ENCODE data around the gene PRMT7. TPM values are rescaled to one million over a fixed set of nuclear protein-coding genes. Genes with fewer than 3 reads are reported as not detected.
A peak's percentile ranks its signal among the peaks of the same experiment; 100 is the strongest.
"Not testable (repeated sequence)": the region's sequence is repeated elsewhere in the genome, so short reads cannot be mapped to it uniquely, and the experiment has no call there.

PRMT7 gene
- total and polyA plus RNA-seq, 4 donors: 11.0 to 99.2 (median 31.6) TPM

GRCh38 chr16:68288796-68289195 is 22.0 kb upstream of the PRMT7 start:
- H3K9me3 ChIP-seq (ENCODE audit: control insufficient read depth, low read length); H3K4me1 ChIP-seq (ENCODE audit: control insufficient read depth in 1 of 2, insufficient read depth in 2 of 2, low read length in 2 of 2); DNase-seq; intact Hi-C loops (cut with DNase I); ATAC-seq (ENCODE audit: low FRiP score); H3K4me3 ChIP-seq (ENCODE audit: low read length in 2 of 2); H3K36me3 ChIP-seq (ENCODE audit: control insufficient read depth in 1 of 2, insufficient read depth in 2 of 2, low read length in 1 of 2); H3K27me3 ChIP-seq (ENCODE audit: control insufficient read depth in 1 of 2, insufficient read depth in 2 of 2, low read length in 1 of 2): not testable (repeated sequence)
- 89 to 92% methylated on average over 9 of the region's 9 CpGs for WGBS, 2 donors
- H3K27ac ChIP-seq (ENCODE audit: low read depth in 1 of 2, low read length in 2 of 2): peak overlapping the region in 1 of 2 donors; percentile 86

- Histone ChIP-seq H3K27ac (ENCODE audit: low read depth in 1 of 2, low read length in 2 of 2) (no peak overlapping the region), H3K4me1 (ENCODE audit: control insufficient read depth in 1 of 2, insufficient read depth in 2 of 2, low read length in 2 of 2) (peaks cover 0 to 3% of the 10 kb centered on the region in 2 donors), H3K36me3 (ENCODE audit: control insufficient read depth in 1 of 2, insufficient read depth in 2 of 2, low read length in 1 of 2) (peaks cover 3% of the 10 kb centered on the region in 2 donors), H3K27me3 (ENCODE audit: control insufficient read depth in 1 of 2, insufficient read depth in 2 of 2, low read length in 1 of 2) (no peaks in the 10 kb centered on the region), H3K4me3 (ENCODE audit: low read length in 2 of 2) (no peak overlapping the region), H3K9me3 (ENCODE audit: control insufficient read depth, low read length) (no peaks in the 10 kb centered on the region)
- intact Hi-C loops (cut with DNase I): no loop called here
- DNase-seq: no peak
- 90% methylated on average over 2 of the region's 2 CpGs for WGBS, 2 donors
- no peak for ATAC-seq (ENCODE audit: low FRiP score)
Measured at GRCh38 chr16:68289202-68289601, 21.6 kb upstream of the PRMT7 start.

GRCh38 chr16:68289621-68290329 is 21.0 kb upstream of the PRMT7 start:
- Histone ChIP-seq H3K4me3 (ENCODE audit: low read length in 2 of 2) (no peak overlapping the region), H3K4me1 (ENCODE audit: control insufficient read depth in 1 of 2, insufficient read depth in 2 of 2, low read length in 2 of 2) (peaks cover 0 to 3% of the 10 kb centered on the region in 2 donors), H3K27ac (ENCODE audit: low read depth in 1 of 2, low read length in 2 of 2) (no peak overlapping the region), H3K27me3 (ENCODE audit: control insufficient read depth in 1 of 2, insufficient read depth in 2 of 2, low read length in 1 of 2) (no peaks in the 10 kb centered on the region), H3K9me3 (ENCODE audit: control insufficient read depth, low read length) (no peaks in the 10 kb centered on the region), H3K36me3 (ENCODE audit: control insufficient read depth in 1 of 2, insufficient read depth in 2 of 2, low read length in 1 of 2) (peaks cover 3% of the 10 kb centered on the region in 2 donors)
- intact Hi-C loops (cut with DNase I): no loop called here
- no peak for ATAC-seq (ENCODE audit: low FRiP score)
- 66 to 68% methylated on average over 4 of the region's 4 CpGs for WGBS, 2 donors
- no peak for DNase-seq

GRCh38 chr16:68290450-68290849 is 20.4 kb upstream of the PRMT7 start:
- intact Hi-C loops (cut with DNase I): no loop called here
- Histone ChIP-seq H3K4me3 (ENCODE audit: low read length in 2 of 2) (no peak overlapping the region), H3K9me3 (ENCODE audit: control insufficient read depth, low read length) (no peaks in the 10 kb centered on the region), H3K27ac (ENCODE audit: low read depth in 1 of 2, low read length in 2 of 2) (no peak overlapping the region), H3K4me1 (ENCODE audit: control insufficient read depth in 1 of 2, insufficient read depth in 2 of 2, low read length in 2 of 2) (peaks cover 0 to 3% of the 10 kb centered on the region in 2 donors), H3K36me3 (ENCODE audit: control insufficient read depth in 1 of 2, insufficient read depth in 2 of 2, low read length in 1 of 2) (peaks cover 3% of the 10 kb centered on the region in 2 donors), H3K27me3 (ENCODE audit: control insufficient read depth in 1 of 2, insufficient read depth in 2 of 2, low read length in 1 of 2) (no peaks in the 10 kb centered on the region)
- DNase-seq (no peak), ATAC-seq (ENCODE audit: low FRiP score) (no peak)
- WGBS, 2 donors: 64 to 67% methylated on average over 6 of the region's 6 CpGs

DNA sequence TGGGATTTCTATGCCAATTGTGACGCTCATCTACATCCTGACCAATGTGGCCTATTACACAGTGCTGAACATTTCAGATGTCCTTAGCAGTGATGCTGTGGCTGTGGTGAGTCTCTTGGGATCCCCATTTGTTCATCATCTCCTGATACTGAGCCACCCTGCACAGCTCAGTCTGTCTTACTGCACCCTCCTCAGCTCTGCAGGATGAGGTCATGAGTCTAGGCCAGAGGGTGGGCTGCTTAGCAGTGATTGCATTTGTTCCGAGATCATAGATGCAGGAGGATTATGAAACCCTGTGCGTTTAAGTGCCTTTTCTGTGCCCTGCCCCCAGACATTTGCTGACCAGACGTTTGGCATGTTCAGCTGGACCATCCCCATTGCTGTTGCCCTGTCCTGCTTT is 19.6 kb upstream of the PRMT7 start:
- Histone ChIP-seq H3K4me1 (ENCODE audit: control insufficient read depth in 1 of 2, insufficient read depth in 2 of 2, low read length in 2 of 2) (peaks cover 0 to 3% of the 10 kb centered on the region in 2 donors), H3K4me3 (ENCODE audit: low read length in 2 of 2) (no peak overlapping the region), H3K36me3 (ENCODE audit: control insufficient read depth in 1 of 2, insufficient read depth in 2 of 2, low read length in 1 of 2) (peaks cover 3 to 6% of the 10 kb centered on the region in 2 donors), H3K9me3 (ENCODE audit: control insufficient read depth, low read length) (no peaks in the 10 kb centered on the region), H3K27ac (ENCODE audit: low read depth in 1 of 2, low read length in 2 of 2) (no peak overlapping the region), H3K27me3 (ENCODE audit: control insufficient read depth in 1 of 2, insufficient read depth in 2 of 2, low read length in 1 of 2) (no peaks in the 10 kb centered on the region)
- DNase-seq (no peak), ATAC-seq (ENCODE audit: low FRiP score) (no peak)
- intact Hi-C loops (cut with DNase I): no loop called here
- 74 to 86% methylated on average over 4 of the region's 4 CpGs for WGBS, 2 donors

DNA sequence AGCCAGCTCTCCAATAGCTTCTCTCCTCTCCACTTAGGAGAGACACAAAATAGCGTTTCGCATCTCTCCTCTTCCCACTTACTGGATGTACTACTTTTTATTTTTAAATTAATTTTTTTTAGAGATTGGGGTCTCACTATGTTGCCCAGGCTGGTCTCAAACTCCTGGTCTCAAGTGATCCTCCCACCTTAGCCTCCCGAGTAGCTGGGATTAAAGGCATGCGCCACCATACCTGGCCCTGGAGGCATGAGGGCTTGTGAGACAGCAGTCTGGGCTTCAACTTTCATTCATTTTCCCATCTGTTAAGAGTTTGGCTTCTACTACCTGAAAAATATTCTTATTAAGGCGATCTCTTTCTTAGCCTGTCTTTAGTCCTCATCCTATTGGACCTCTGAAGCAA is 18.4 kb upstream of the PRMT7 start:
- Histone ChIP-seq H3K27ac (ENCODE audit: low read depth in 1 of 2, low read length in 2 of 2) (no peak overlapping the region), H3K36me3 (ENCODE audit: control insufficient read depth in 1 of 2, insufficient read depth in 2 of 2, low read length in 1 of 2) (peaks cover 8% of the 10 kb centered on the region in 2 donors), H3K4me3 (ENCODE audit: low read length in 2 of 2) (no peak overlapping the region), H3K27me3 (ENCODE audit: control insufficient read depth in 1 of 2, insufficient read depth in 2 of 2, low read length in 1 of 2) (no peaks in the 10 kb centered on the region), H3K9me3 (ENCODE audit: control insufficient read depth, low read length) (no peaks in the 10 kb centered on the region), H3K4me1 (ENCODE audit: control insufficient read depth in 1 of 2, insufficient read depth in 2 of 2, low read length in 2 of 2) (peaks cover 0 to 2% of the 10 kb centered on the region in 2 donors)
- 96 to 98% methylated on average over 5 of the region's 5 CpGs for WGBS, 2 donors
- DNase-seq (no peak), ATAC-seq (ENCODE audit: low FRiP score) (no peak)
- intact Hi-C loops (cut with DNase I): no loop called here

DNA sequence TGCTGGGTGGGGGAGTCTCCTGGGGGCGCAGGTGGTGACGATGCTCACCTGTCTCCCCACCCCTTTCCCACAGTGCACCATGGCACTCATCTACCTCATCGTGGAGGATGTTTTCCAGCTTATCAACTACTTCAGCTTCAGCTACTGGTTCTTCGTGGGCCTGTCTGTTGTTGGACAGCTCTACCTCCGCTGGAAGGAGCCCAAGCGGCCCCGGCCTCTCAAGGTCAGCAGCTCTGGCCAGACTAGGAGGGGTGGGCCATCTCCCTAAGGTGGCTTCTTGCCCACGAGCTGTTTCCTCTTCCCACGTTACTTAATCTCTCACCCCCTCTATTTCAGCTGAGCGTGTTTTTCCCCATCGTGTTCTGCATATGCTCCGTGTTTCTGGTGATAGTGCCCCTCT is 14.5 kb upstream of the PRMT7 start:
- H3K27me3 ChIP-seq (ENCODE audit: control insufficient read depth in 1 of 2, insufficient read depth in 2 of 2, low read length in 1 of 2): no peaks in the 10 kb centered on the region
- no peak for DNase-seq
- H3K36me3 ChIP-seq (ENCODE audit: control insufficient read depth in 1 of 2, insufficient read depth in 2 of 2, low read length in 1 of 2): peaks cover 5 to 13% of the 10 kb centered on the region in 2 donors

DNA sequence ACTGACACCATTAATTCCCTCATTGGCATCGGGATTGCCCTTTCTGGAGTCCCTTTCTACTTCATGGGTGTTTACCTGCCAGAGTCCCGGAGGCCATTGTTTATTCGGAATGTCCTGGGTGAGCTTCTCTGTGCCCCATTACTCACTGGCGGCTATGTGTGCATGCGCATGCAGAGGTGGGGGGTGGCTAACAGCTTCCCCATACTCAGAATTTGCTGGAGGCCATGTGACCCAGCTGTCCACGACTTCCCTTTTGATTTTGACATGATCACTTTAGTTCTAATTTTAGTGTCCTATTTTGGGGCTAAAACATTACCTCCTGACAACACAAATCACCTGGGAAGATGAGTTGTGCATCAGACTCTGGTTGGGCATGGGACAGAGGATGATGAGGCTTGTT is 14.1 kb upstream of the PRMT7 start:
- Histone ChIP-seq H3K27me3 (ENCODE audit: control insufficient read depth in 1 of 2, insufficient read depth in 2 of 2, low read length in 1 of 2) (no peaks in the 10 kb centered on the region), H3K27ac (ENCODE audit: low read depth in 1 of 2, low read length in 2 of 2) (no peak overlapping the region), H3K36me3 (ENCODE audit: control insufficient read depth in 1 of 2, insufficient read depth in 2 of 2, low read length in 1 of 2) (peaks cover 5 to 13% of the 10 kb centered on the region in 2 donors), H3K4me1 (ENCODE audit: control insufficient read depth in 1 of 2, insufficient read depth in 2 of 2, low read length in 2 of 2) (no peaks in the 10 kb centered on the region), H3K9me3 (ENCODE audit: control insufficient read depth, low read length) (no peaks in the 10 kb centered on the region), H3K4me3 (ENCODE audit: low read length in 2 of 2) (no peak overlapping the region)
- intact Hi-C loops (cut with DNase I): no loop called here
- DNase-seq: no peak
- WGBS, 2 donors: 80 to 82% methylated on average over 6 of the region's 6 CpGs
- ATAC-seq (ENCODE audit: low FRiP score): no peak

More for the DNA sequence above, 14.5 kb upstream of the PRMT7 start:
- H3K9me3 ChIP-seq (ENCODE audit: control insufficient read depth, low read length): no peaks in the 10 kb centered on the region
- no peak overlapping the region for H3K27ac ChIP-seq (ENCODE audit: low read depth in 1 of 2, low read length in 2 of 2)
- no peaks in the 10 kb centered on the region for H3K4me1 ChIP-seq (ENCODE audit: control insufficient read depth in 1 of 2, insufficient read depth in 2 of 2, low read length in 2 of 2)
- 79 to 80% methylated on average over 12 of the region's 12 CpGs for WGBS, 2 donors
- no peak overlapping the region for H3K4me3 ChIP-seq (ENCODE audit: low read length in 2 of 2)
- intact Hi-C loops (cut with DNase I): no loop called here
- ATAC-seq (ENCODE audit: low FRiP score): no peak

DNA sequence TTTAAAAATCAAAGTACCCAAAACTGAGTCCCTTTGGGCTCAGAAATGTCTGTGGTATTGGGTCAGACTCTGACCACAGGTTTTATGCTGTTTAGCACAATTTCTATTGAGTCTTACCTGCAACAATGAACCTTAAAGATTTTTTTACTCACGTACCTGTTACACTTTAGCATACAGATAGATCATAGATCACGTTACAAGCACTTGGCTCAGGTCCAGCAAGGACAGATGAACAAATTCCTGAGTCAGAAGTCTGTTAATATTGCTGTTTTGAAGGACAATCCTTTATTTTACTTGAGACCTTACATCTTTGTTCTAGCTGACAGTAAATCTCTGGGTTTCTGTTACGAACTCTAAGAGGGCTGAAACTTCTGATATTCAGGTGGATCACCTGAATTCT is 12.9 kb upstream of the PRMT7 start:
- ATAC-seq (ENCODE audit: low FRiP score): no peak
- peaks cover 5 to 14% of the 10 kb centered on the region in 2 donors for H3K36me3 ChIP-seq (ENCODE audit: control insufficient read depth in 1 of 2, insufficient read depth in 2 of 2, low read length in 1 of 2)

More for the DNA sequence above, 12.9 kb upstream of the PRMT7 start:
- H3K27ac ChIP-seq (ENCODE audit: low read depth in 1 of 2, low read length in 2 of 2): no peak overlapping the region
- no peak for DNase-seq
- H3K4me3 ChIP-seq (ENCODE audit: low read length in 2 of 2): no peak overlapping the region
- no peaks in the 10 kb centered on the region for H3K27me3 ChIP-seq (ENCODE audit: control insufficient read depth in 1 of 2, insufficient read depth in 2 of 2, low read length in 1 of 2)
- 55 to 57% methylated on average over 3 of the region's 3 CpGs for WGBS, 2 donors
- intact Hi-C loops (cut with DNase I): no loop called here
- H3K9me3 ChIP-seq (ENCODE audit: control insufficient read depth, low read length): no peaks in the 10 kb centered on the region
- no peaks in the 10 kb centered on the region for H3K4me1 ChIP-seq (ENCODE audit: control insufficient read depth in 1 of 2, insufficient read depth in 2 of 2, low read length in 2 of 2)
